Measurements from ENCODE around the gene NMS.

DNA sequence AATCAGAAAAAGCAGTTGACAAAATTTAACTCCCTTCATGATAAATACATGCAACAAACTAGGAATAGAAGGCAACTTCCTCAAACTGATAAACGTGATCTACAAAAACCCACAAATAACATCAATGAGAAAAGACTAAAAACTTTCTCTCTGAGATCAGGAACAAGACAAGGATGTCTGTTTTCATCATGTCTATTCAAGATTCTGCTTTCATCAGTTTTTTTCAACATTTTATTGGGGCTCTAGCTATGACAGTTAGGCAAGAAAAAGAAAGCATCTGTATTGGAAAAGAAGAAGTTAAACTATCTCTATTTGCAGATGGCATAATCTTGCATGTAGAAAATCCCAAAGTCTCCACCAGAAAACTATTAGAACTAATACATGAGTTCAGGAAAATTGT lies 40.6 kb upstream of the NMS start:
- TF ChIP-seq EZH2 (IDR thresholded peaks at IDR 0.05; ENCODE audit: low read length, unreplicated experiment): no peak
- TF ChIP-seq, protein P1, sequence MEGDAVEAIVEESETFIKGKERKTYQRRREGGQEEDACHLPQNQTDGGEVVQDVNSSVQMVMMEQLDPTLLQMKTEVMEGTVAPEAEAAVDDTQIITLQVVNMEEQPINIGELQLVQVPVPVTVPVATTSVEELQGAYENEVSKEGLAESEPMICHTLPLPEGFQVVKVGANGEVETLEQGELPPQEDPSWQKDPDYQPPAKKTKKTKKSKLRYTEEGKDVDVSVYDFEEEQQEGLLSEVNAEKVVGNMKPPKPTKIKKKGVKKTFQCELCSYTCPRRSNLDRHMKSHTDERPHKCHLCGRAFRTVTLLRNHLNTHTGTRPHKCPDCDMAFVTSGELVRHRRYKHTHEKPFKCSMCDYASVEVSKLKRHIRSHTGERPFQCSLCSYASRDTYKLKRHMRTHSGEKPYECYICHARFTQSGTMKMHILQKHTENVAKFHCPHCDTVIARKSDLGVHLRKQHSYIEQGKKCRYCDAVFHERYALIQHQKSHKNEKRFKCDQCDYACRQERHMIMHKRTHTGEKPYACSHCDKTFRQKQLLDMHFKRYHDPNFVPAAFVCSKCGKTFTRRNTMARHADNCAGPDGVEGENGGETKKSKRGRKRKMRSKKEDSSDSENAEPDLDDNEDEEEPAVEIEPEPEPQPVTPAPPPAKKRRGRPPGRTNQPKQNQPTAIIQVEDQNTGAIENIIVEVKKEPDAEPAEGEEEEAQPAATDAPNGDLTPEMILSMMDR (conservative IDR thresholded peaks at IDR 0.05; ENCODE audit: low read depth, low read length): no peak

All from PC-3 (cell line).